SK-N-SH treated with all-trans-retinoic acid at 6 μM for 48 hours (cell line): ENCODE measurements around the gene TMEM240.
"Not testable (repeated sequence)": the region's sequence is repeated elsewhere in the genome, so short reads cannot be mapped to it uniquely, and the experiment has no call there.

Experiments
- ARNTL ChIP-seq: fragments of 450-650 bp; formaldehyde crosslinking; IDR thresholded peaks from 2 replicates; pipeline ENCODE4 v1.5.0; 2020; ENCODE audit warnings: low read depth, mild to moderate bottlenecking, moderate library complexity, borderline replicate concordance
- BACH2 ChIP-seq: fragments of 250-450 bp; sonication (Bioruptor Pico); IDR thresholded peaks from 2 replicates; pipeline ENCODE4 v1.9.0; 2021; ENCODE audit warnings: mild to moderate bottlenecking, borderline replicate concordance
- CREB5 ChIP-seq: fragments of 250-450 bp; sonication (Bioruptor Pico); IDR thresholded peaks from 2 replicates; pipeline ENCODE4 v1.5.1; 2020; ENCODE audit warnings: low read depth, mild to moderate bottlenecking, moderate library complexity
- CSRNP3 ChIP-seq: fragments of 250-450 bp; sonication (Bioruptor Pico); IDR thresholded peaks from 2 replicates; pipeline ENCODE4 v1.5.1; 2021; ENCODE audit warnings: mild to moderate bottlenecking, moderate library complexity
- GLIS3 ChIP-seq: fragments of 250-450 bp; sonication (Bioruptor Pico); IDR thresholded peaks from 2 replicates; pipeline ENCODE4 v1.5.0; 2020; ENCODE audit warnings: mild to moderate bottlenecking, moderate library complexity
- PPARA ChIP-seq: fragments of 250-450 bp; sonication (Bioruptor Pico); IDR thresholded peaks from 2 replicates; pipeline ENCODE4 v1.5.0; 2020; ENCODE audit warnings: mild to moderate bottlenecking, borderline replicate concordance
- RARB ChIP-seq: fragments of 250-450 bp; sonication (Bioruptor Pico); IDR thresholded peaks from 2 replicates; pipeline ENCODE4 v1.8.0; 2021; ENCODE audit warnings: mild to moderate bottlenecking, moderate library complexity
- ZC3H10 ChIP-seq: fragments of 250-450 bp; sonication (Bioruptor Pico); IDR thresholded peaks from 2 replicates; pipeline ENCODE4 v1.5.1; 2021; ENCODE audit warnings: mild to moderate bottlenecking, moderate library complexity
- ZFP3 ChIP-seq: fragments of 250-450 bp; sonication (Bioruptor Pico); IDR thresholded peaks from 2 replicates; pipeline ENCODE4 v1.5.0; 2020; ENCODE audit warnings: mild to moderate bottlenecking, moderate library complexity
- ZNF70 ChIP-seq: fragments of 450-650 bp; formaldehyde crosslinking; IDR thresholded peaks from 2 replicates; pipeline ENCODE4 v1.5.0; 2020; ENCODE audit warnings: mild to moderate bottlenecking, moderate library complexity
- TF ChIP-seq, protein P1 (sequence below): fragments of 250-450 bp; sonication (Bioruptor Pico); IDR thresholded peaks from 2 replicates; pipeline ENCODE4 v1.5.0; 2020; ENCODE audit warnings: mild to moderate bottlenecking, moderate library complexity
- TF ChIP-seq, protein P2 (sequence below): fragments of 250-450 bp; sonication (Bioruptor Pico); IDR thresholded peaks from 2 replicates; pipeline ENCODE4 v1.8.0; 2020; ENCODE audit warnings: mild to moderate bottlenecking, moderate library complexity, borderline replicate concordance

DNA sequence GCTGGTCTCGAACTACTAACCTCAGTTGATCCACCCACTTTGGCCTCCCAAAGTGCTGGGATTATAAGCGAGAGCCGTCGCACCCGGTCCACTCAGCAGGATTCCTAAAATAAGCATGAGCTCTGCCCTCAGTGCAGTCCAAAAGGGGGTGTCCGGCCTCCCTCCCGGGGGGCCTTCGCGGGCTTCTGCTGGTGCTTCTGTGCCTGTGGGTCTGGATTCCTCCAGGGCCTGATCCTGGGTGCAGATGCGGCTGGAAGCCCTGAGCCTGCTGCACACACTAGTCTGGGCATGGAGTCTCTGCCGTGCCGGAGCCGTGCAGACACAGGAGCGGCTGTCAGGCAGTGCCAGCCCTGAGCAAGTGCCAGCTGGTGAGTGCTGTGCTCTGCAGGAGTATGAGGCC is 23.5 kb downstream of the TMEM240 start:
- not testable (repeated sequence) for TF ChIP-seq CREB5 (CRISPR knock-in tag); CSRNP3 (CRISPR knock-in tag); ZNF70 (CRISPR knock-in tag); PPARA (CRISPR knock-in tag); GLIS3 (CRISPR knock-in tag); BACH2 (CRISPR knock-in tag); ARNTL (CRISPR knock-in tag); RARB (CRISPR knock-in tag); ZFP3; ZC3H10 (CRISPR knock-in tag)
- TF ChIP-seq, protein P1, sequence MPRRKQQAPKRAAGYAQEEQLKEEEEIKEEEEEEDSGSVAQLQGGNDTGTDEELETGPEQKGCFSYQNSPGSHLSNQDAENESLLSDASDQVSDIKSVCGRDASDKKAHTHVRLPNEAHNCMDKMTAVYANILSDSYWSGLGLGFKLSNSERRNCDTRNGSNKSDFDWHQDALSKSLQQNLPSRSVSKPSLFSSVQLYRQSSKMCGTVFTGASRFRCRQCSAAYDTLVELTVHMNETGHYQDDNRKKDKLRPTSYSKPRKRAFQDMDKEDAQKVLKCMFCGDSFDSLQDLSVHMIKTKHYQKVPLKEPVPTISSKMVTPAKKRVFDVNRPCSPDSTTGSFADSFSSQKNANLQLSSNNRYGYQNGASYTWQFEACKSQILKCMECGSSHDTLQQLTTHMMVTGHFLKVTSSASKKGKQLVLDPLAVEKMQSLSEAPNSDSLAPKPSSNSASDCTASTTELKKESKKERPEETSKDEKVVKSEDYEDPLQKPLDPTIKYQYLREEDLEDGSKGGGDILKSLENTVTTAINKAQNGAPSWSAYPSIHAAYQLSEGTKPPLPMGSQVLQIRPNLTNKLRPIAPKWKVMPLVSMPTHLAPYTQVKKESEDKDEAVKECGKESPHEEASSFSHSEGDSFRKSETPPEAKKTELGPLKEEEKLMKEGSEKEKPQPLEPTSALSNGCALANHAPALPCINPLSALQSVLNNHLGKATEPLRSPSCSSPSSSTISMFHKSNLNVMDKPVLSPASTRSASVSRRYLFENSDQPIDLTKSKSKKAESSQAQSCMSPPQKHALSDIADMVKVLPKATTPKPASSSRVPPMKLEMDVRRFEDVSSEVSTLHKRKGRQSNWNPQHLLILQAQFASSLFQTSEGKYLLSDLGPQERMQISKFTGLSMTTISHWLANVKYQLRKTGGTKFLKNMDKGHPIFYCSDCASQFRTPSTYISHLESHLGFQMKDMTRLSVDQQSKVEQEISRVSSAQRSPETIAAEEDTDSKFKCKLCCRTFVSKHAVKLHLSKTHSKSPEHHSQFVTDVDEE (CRISPR knock-in tag), result not testable (repeated sequence)
- TF ChIP-seq, protein P2, sequence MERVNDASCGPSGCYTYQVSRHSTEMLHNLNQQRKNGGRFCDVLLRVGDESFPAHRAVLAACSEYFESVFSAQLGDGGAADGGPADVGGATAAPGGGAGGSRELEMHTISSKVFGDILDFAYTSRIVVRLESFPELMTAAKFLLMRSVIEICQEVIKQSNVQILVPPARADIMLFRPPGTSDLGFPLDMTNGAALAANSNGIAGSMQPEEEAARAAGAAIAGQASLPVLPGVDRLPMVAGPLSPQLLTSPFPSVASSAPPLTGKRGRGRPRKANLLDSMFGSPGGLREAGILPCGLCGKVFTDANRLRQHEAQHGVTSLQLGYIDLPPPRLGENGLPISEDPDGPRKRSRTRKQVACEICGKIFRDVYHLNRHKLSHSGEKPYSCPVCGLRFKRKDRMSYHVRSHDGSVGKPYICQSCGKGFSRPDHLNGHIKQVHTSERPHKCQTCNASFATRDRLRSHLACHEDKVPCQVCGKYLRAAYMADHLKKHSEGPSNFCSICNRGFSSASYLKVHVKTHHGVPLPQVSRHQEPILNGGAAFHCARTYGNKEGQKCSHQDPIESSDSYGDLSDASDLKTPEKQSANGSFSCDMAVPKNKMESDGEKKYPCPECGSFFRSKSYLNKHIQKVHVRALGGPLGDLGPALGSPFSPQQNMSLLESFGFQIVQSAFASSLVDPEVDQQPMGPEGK (CRISPR knock-in tag), result not testable (repeated sequence)
